Stimulated activated CD4-positive, alpha-beta T cell treated with anti-CD3 and anti-CD28 coated beads, TNF-alpha, amount 100 ng/mL, for 1 hour (primary cell): ENCODE measurements around the gene LTF.

Experiments used
- DNase-seq, 3 donors: peaks; one replicate each; pipeline ENCODE4 v3.0.0-alpha.2; 2020; ENCODE audit warnings: low read depth in 3 of 3, low spot score in 1 of 3

Gene LTF

GRCh38 chr3:46470831-46471230, 6.1 kb upstream of the LTF start:
- DNase-seq, result no peak

GRCh38 chr3:46469680-46470357, 5.1 kb upstream of the LTF start:
- no peak for DNase-seq

GRCh38 chr3:46468753-46469600, 4.3 kb upstream of the LTF start:
- no peak for DNase-seq

- no peak for DNase-seq
Measured at GRCh38 chr3:46467562-46467961, 2.9 kb upstream of the LTF start.

- no peak for DNase-seq
Measured at GRCh38 chr3:46466871-46467403, 2.2 kb upstream of the LTF start.

- no peak for DNase-seq
Measured at GRCh38 chr3:46466273-46466672, 1.6 kb upstream of the LTF start.

- DNase-seq, result no peak
Measured at GRCh38 chr3:46465196-46465520, 453 bp upstream of the LTF start.

GRCh38 chr3:46463868-46464241, 850 bp downstream of the LTF start:
- DNase-seq, result no peak

GRCh38 chr3:46463120-46463867, 1.4 kb downstream of the LTF start:
- no peak for DNase-seq

- DNase-seq, result no peak
Measured at GRCh38 chr3:46462511-46462910, 2.2 kb downstream of the LTF start.

- no peak for DNase-seq
Measured at GRCh38 chr3:46462111-46462510, 2.6 kb downstream of the LTF start.

GRCh38 chr3:46460051-46460450, 4.7 kb downstream of the LTF start:
- no peak for DNase-seq

GRCh38 chr3:46456118-46456517, 8.6 kb downstream of the LTF start:
- no peak for DNase-seq

- DNase-seq, result no peak
Measured at GRCh38 chr3:46455231-46456115, 9.2 kb downstream of the LTF start.

GRCh38 chr3:46454606-46455005, 10.1 kb downstream of the LTF start:
- DNase-seq, result no peak

- DNase-seq, result no peak
Measured at GRCh38 chr3:46454209-46454595, 10.5 kb downstream of the LTF start.

- DNase-seq, result no peak
Measured at GRCh38 chr3:46453526-46454208, 11.0 kb downstream of the LTF start.

- DNase-seq, result no peak
Measured at GRCh38 chr3:46449755-46450552, 14.8 kb downstream of the LTF start.

GRCh38 chr3:46448721-46449120, 16.0 kb downstream of the LTF start:
- DNase-seq, result no peak
